GM19351 (cell line): ENCODE results near the gene FAM184B.
"Not testable (repeated sequence)": the region's sequence is repeated elsewhere in the genome, so short reads cannot be mapped to it uniquely, and the experiment has no call there.

ENCODE experiments used
- ATAC-seq: cut with Tn5 transposase; IDR thresholded peaks from one replicate; pipeline ENCODE4 v1.9.1; 2021; ENCODE audit warnings: mild to moderate bottlenecking, moderate library complexity; ENCODE audit not compliant: unreplicated experiment

Gene FAM184B

GRCh38 chr4:17690135-17690534 is 91.3 kb downstream of the FAM184B start:
- ATAC-seq, result no peak

DNA sequence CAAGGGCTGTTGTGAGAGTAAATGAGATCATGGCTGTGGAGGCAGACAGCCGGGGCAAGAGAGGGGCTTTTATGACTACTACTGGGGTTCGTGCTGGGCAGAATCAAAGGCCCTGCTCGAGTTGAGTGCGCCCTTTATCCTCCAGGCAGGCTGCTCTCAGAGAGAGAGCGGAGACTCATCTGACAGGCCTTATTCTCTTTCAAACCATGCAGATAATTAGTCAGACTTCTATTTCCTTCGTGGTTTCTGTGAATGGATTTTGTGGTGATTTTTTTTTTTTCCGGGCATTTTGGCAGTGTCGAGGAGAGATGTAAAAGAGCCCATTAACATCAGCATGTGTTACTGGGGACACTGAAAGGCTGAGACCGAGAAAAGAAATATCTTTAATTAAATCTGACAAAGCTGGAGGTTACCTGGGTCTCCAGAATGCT is 93.4 kb downstream of the FAM184B start:
- no peak for ATAC-seq

DNA sequence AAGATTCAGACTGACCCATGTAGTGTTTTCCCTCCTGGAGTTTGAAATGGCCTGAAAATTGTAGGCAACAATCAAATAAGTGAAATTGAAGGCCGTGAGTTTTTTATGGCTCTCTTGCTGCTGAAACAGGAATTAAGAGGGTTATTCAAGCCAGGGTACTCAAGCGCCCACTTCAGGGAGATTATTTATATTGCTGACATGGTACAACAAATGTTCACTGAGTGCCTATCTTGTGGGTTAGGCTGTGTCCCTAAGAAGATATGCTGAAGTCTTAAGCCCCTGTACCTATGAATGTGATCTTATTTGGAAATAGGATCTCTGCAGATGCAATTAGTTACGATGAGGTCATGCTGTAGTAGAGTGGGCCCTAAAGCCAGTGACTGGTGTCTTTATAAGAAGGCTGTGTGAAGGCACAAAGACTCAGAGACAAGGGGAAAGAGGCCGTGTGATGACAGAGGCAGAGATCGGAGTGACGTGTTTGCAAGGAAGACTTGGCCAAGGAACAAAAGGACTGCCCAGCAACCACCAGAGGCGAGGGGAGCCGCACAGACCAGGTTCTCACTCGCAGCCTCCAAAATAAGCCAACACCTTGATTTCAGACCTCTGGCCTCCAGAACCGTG is 94.1 kb downstream of the FAM184B start:
- no peak for ATAC-seq

GRCh38 chr4:17684648-17685047 is 96.8 kb downstream of the FAM184B start:
- ATAC-seq, result not testable (repeated sequence)

- no peak for ATAC-seq
These were observed 99.2 kb downstream of the FAM184B start for GRCh38 chr4:17682222-17682566.

DNA sequence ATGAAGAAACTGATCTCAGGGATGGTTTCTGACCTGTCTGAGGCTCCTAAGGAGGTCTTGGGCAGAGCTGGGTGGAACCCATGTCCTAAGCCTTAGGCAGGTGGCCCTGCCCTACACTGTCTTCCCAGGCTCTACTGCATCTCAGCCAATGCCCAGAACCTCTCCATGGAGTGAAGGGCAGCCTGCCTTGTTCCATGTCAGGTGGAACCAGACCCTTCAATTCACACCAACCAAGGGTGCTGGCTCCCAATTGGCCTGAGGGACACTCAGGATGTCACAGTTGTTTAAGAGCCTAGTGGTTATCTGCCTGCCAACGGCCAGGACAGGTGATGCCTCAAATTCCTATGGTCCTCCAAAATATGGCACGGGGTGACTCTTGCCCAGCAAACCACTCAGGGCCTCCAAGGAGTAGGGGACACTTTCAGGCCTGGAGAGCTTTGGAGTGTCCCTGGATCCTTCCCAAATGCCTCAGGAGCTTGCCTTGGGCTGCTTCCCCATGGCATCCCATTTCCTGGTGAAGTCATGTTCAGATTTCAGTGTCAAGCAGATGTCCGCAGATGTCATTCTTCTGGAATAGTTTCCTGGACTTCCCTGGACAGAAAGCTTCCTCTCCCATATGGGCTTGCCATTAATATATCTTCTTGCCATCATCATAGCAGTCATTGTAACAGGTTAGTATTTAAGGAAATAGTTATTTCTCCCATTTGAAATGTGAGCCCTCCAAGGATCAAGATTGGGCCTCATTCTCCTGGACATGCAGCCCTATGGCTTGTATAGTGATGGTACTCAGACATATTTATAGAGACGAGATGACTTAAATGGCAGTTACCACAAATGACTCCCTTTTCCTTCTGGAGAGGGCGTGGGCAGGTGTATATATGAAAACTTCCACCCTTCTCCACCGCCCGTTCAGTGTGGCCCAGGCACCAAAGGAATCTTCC is 99.9 kb downstream of the FAM184B start:
- ATAC-seq, result no peak

DNA sequence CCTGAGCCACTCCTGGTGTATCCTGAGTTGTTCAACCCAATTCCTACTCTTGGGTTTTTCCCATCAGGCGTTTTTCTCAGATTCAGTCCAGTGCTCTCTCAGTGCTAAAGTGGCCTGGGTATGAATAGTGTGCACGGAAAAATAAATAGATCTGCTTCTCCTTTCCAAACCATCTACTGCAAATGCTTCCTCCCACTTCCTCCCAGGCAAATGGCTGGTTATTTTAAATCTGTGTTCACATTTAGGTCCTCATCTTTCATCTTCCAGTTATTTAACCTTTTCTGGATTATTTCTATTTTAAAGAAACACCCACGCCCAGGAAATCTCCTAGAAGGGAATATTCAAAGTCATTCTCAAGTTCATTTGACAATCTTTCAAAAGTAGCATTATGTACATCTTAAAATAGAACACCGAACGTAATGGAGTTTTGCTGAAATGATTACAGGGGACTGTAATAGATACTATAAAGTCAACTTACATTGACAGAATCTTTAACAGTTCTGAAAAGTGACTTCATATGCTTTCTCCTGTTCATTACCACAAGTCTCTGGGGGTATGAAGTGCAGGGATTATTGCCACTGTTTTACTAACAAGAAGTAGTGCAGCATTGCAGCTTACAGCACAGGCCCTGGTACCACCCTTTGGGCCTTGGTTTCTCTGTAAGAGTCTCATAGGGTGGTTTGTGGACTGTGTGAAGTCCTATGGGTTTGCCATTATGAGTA is 100.7 kb downstream of the FAM184B start:
- no peak for ATAC-seq

GRCh38 chr4:17670423-17670822 is 111.0 kb downstream of the FAM184B start:
- ATAC-seq, result no peak

DNA sequence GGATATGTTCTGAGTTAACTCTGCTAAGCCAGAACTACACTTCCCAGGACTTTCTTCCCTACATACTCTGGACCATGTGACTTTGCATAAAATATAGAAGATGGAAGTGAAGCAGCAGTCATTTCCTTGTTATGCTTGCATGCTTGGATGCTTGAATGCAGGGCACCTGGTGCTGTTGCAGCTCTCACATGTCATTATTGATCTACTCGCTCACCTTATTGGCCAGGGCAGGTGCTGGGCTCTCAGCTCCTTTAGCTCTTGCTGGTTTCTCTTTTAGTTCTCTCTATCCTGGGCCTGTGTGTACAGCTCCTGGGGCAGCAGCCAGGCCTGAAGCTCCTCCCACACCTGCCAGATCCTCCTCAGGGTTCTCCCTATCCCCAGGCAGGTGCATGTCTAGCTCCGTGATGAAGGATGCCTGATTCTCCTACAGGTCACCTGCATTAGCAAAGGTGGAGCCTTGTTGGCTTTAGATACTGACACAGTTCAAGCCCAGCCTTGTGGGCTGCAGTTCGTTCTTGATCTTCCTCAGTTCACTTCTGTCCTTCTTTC is 113.7 kb downstream of the FAM184B start:
- ATAC-seq, result peak; percentile 27

DNA sequence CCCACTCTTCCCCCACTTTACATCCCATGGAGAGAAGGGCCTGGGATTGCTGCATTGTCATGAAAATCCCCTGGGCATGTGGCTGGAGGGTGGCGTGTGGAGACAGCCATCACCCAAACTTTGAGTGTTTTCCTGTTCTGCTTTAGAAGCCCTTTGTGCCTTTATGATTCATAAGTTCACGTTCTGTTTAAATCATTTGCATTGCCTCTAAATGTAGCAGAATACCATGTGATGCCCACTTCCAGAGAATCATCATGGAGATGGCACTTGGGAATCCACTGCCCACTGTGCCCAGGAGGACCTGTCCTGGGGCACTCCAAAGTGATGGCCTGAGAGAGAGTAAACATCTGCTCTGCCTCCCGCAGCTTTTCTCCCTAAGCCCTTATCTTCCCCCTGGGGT is 114.2 kb downstream of the FAM184B start:
- no peak for ATAC-seq

DNA sequence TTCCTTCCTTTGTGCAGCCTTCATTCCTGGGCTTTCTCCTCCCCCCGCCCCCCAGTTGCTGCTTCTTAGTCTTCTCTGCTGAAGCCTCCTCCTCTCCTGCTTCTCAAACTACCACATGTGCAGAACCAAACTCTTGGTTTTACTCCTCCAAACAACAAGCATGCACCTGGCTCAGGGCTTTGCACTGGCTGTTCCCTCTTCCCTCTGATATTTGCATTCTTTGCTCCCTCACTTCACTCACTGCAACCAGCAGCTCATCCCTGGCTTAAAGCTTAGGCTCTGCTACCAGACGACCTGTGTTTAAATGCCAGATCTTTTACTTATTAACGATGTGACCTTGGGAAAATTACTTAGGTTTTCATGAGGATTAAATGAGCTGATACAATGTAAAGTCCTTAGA is 115.6 kb downstream of the FAM184B start:
- no peak for ATAC-seq

DNA sequence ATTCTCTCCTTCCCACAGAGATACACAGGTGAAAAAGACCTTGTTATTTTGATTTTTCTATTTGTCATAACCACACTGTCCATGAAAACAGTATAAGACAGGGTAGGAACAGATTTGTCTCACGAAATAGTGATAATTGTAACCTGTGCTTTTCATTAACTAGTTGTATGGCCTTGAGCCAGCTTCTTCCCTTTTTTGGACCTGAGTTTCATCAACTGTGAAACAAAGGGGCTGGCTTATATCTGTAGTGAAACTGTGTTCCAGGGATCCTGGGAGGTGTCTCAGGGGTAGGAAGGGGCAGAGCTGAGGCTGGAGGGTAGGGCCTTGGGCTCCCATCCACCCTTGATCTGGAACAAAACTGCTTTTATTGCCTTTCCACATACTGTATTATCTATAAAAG is 116.1 kb downstream of the FAM184B start:
- no peak for ATAC-seq

DNA sequence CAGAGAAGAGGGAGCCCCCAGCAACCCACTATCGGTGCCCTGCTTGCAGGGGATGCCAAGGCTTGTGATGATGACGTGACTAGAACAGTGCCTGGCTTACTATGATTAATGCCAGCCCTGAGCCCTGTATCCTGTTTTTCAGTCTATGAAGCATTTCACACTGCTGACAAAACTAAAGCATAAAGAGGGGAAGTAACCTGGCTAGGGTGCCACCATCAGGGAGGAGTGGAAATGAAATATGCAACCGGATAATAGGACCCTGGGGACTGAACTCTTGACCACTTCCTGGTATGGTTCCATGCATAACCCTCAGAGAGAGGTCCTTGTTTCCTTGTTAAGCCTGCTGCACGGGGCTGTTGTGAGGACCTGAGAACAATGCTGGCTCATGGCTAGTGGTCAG is 116.7 kb downstream of the FAM184B start:
- peak; percentile 89 for ATAC-seq

- no peak for ATAC-seq
These were observed 118.7 kb downstream of the FAM184B start for GRCh38 chr4:17662694-17663093.

DNA sequence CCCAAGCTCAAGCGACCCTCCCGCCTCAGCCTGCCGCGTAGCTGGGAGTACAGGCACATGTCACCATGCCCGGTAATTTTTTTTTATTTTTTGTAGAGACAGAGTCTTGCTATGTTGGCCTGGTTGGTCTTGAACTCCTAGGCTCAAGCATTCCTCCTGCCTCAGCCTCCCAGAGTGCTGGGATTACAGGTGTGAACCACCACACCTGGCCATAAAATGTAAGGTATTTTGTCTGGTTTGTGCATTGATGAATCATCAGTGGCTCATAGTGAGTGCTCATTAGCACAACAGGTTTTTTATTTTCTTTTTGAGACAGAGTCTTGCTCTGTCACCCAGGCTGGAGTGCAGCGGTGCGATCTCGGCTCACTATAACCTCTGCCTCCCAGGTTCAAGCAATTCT is 122.2 kb downstream of the FAM184B start:
- not testable (repeated sequence) for ATAC-seq

DNA sequence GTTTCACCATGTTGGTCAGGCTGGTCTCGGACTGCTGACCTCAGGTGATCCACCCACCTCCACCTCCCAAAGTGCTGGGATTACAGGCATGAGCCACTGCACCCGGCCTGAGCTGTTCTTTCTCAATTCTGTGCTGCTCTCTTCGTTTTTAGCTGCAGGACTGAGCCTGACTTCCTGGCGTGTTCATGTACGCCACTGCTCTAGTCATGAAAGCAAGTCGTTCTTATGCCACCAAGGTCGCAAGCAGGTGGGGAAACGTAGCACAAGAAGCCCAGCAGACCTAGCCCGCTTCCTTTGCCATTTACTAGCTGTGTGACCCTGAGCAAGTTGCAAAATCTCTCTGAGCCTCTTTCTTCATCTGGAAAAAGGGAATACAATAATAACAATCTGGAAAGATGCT is 123.6 kb downstream of the FAM184B start:
- no peak for ATAC-seq

DNA sequence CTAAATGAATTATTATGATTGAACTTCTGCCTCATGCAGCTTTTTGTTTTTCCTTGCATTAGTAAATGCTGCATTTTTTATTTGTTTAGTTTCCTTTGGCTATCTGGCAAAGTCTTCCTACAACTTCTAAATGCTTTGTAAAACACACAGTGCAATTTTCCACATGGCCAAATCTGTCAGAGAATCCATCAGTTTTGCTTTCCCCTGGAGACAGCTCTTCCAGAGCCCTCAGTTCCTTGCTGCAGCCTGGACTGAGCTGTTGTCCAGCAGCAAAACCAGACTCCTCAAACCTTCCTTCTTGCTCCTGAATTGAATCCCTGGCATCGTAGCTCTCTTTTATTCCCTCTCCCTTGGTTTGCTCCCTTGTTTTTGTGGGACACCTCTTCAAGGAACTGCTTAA is 124.3 kb downstream of the FAM184B start:
- ATAC-seq, result no peak

DNA sequence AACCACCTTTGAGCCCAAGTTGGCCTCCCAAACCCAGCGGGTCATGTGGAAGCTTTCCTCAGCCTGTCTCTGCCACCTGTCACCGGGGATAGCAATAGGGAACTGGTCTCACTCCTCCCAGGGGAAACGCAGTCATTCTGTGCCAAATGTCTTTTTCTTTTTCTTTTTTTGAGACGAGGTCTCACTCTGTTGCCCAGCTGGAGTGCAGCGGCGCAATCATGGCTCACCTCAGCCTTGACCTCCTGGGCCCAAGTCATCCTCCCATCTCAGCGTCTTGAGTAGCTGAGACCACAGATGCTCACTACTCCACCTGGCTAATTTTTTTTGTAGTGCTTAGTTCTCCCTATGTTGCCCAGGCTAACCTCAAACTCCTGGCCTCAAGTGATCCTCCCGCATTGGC is 126.7 kb downstream of the FAM184B start:
- ATAC-seq, result no peak

DNA sequence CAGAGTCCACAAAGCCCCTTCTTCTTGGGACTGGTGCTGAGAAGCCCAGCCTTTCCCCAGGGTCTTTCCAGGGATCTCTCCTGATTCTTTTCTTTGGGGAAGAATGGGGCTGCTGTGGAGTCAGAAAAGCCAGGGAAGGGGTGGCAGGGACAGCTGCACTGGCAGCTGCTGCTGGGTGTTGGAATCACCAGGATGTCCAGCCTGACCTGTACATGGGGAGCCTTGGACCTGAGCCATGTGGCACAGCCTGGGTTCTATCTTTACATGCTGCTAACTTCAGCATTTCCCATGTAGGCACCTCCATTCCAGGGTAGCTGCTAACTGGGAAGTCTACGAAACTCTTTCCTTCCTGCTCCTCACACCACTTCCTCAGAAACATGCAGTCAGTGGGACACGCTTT is 131.0 kb downstream of the FAM184B start:
- ATAC-seq, result no peak

GRCh38 chr4:17647927-17648326 is 133.5 kb downstream of the FAM184B start:
- ATAC-seq, result no peak

DNA sequence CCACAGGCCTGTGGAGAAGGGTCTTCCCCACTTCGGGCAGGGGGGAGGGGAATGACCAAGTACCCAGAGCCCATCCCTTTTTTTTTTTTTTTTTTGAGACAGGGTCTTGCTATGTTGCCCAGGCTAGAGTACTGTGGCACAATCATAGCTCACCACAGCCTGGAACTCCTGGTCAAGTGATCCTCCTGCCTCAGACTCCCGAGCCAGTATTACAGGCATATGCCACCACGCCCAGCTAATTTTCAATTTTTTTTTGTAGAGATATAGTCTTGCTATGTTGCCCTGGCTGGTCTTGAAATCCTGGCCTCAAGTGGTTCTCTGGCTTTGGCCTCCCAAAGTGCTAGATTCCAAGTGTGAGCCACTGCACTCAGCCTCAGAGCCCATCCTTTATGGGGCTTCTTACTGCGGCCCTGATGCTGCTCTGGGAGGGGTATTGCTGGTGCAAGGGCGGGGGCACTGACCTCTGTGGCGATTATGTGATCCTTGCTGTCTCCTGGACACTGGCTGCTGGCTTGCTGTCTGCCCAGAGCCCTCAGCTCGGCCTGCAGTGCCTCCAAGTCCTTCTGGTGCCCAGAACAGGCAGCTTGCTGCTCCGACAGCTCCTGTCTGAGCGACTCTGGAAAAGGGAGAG is 134.1 kb downstream of the FAM184B start:
- no peak for ATAC-seq
